SU-DHL-6 (cell line): ENCODE data around the gene ESF1.

Experiments used
- EZH2phosphoT487 ChIP-seq: fragments of 200-600 bp; sonication (generic), shearing (Covaris generic); conservative IDR thresholded peaks from 2 replicates; pipeline ENCODE4 v1.6.1; 2018; ENCODE audit warnings: mild to moderate bottlenecking, antibody characterized with exemption, low read length, moderate library complexity, mixed read lengths
- TF ChIP-seq, protein P1 (sequence below): fragments of 200-600 bp; sonication (generic); IDR thresholded peaks from one replicate; pipeline ENCODE4 v1.5.1; 2017; ENCODE audit warnings: antibody characterized with exemption, mild to moderate bottlenecking, low read length, moderate library complexity; ENCODE audit not compliant: insufficient read depth, poor library complexity, severe bottlenecking

DNA sequence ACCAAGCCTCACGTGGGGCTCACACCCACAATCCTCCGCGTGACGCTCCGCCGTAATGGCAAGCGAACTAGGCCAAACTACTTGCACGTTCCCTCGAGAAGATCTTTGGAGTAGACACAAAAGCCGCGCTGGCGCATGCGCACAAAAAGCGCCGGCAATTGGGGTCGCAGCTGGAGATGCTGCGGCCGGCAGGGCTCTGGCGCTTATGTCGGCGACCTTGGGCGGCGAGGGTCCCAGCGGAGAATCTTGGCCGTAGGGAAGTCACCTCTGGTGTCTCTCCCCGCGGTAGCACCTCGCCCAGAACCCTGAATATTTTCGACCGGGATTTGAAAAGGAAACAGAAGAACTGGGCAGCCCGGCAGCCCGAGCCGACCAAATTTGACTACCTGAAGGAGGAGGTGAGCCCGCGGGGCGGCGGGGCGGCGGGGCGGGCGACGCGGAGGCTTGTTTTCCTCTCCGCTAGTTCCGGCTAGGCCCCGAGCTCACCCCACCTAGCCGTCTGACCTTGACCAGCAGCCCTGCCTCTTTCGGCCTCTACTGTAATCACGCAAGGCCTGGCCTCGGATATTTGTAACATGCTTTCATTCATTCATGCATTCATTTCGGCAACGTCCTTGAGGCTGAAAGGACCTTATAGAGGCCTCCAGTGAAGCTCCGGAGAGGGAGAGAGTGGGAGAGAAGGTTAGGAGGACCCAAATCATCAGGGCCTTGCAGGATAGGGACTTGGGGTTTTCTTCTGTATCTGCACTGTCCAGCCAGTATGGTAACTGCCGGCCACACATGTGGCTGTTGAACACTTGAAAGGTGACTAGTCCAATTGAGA, at the start of gene ESF1, which contains the start of gene NDUFAF5:
- TF ChIP-seq, protein P1, sequence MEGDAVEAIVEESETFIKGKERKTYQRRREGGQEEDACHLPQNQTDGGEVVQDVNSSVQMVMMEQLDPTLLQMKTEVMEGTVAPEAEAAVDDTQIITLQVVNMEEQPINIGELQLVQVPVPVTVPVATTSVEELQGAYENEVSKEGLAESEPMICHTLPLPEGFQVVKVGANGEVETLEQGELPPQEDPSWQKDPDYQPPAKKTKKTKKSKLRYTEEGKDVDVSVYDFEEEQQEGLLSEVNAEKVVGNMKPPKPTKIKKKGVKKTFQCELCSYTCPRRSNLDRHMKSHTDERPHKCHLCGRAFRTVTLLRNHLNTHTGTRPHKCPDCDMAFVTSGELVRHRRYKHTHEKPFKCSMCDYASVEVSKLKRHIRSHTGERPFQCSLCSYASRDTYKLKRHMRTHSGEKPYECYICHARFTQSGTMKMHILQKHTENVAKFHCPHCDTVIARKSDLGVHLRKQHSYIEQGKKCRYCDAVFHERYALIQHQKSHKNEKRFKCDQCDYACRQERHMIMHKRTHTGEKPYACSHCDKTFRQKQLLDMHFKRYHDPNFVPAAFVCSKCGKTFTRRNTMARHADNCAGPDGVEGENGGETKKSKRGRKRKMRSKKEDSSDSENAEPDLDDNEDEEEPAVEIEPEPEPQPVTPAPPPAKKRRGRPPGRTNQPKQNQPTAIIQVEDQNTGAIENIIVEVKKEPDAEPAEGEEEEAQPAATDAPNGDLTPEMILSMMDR, result no peak
- no peak for TF ChIP-seq EZH2phosphoT487
